Tibial nerve (tissue), 4 donors: ENCODE measurements around the gene OGA. TPM values are rescaled to one million over a fixed set of nuclear protein-coding genes. Genes with fewer than 3 reads are reported as not detected.
A peak's percentile ranks its signal among the peaks of the same experiment; 100 is the strongest.

Experiments used
- DNase-seq, 2 donors: peaks; one replicate each; pipeline ENCODE4 v3.0.0-alpha.2; 2019; ENCODE audit warnings: low spot score in 2 of 2
- H3K27ac ChIP-seq, 4 donors: fragments of 200-600 bp; sonication (generic) in 3 of 4; one replicate each; pipeline ENCODE4 v1.5.1; 2017 to 2019; ENCODE audit warnings: mild to moderate bottlenecking in 1 of 4
- H3K27me3 ChIP-seq, 2 donors: fragments of 200-600 bp; sonication (generic) in 1 of 2; one replicate each; pipeline versions ENCODE4 v1.5.1 to v1.6.0; 2017 to 2019
- H3K36me3 ChIP-seq, 3 donors: fragments of 200-600 bp; sonication (generic); one replicate each; pipeline ENCODE4 v1.5.1; 2018 to 2019
- H3K4me1 ChIP-seq, 4 donors: fragments of 200-600 bp; sonication (generic) in 3 of 4; one replicate each; pipeline ENCODE4 v1.5.1; 2017 to 2019
- H3K4me3 ChIP-seq, 4 donors: fragments of 200-600 bp; sonication (generic) in 3 of 4; one replicate each; pipeline ENCODE4 v1.5.1; 2017 to 2019; ENCODE audit warnings: mild to moderate bottlenecking in 1 of 4, moderate library complexity in 1 of 4
- H3K9me3 ChIP-seq, 4 donors: fragments of 200-600 bp; sonication (generic) in 3 of 4; one replicate each; pipeline ENCODE4 v1.5.1; 2017 to 2019
- CTCF ChIP-seq, 5 experiments: fragments of 200-600 bp in 3 of 5; fragments of 450-650 bp in 2 of 5; sonication (generic) in 3 of 5; IDR thresholded peaks; one replicate each; pipeline ENCODE4 v1.5.1; 2016 to 2019; ENCODE audit warnings: antibody characterized with exemption in 5 of 5, mild to moderate bottlenecking in 3 of 5, moderate library complexity in 2 of 5
- EP300 ChIP-seq, 2 donors: sonication (generic); formaldehyde crosslinking; IDR thresholded peaks; one replicate each; pipeline ENCODE4 v1.6.1; 2017; ENCODE audit warnings: antibody characterized with exemption in 2 of 2, mild to moderate bottlenecking in 1 of 2
- POLR2A ChIP-seq, 2 donors: fragments of 450-650 bp; IDR thresholded peaks; one replicate each; pipeline ENCODE4 v1.6.1; 2017; ENCODE audit warnings: antibody characterized with exemption in 2 of 2, mild to moderate bottlenecking in 2 of 2, moderate library complexity in 2 of 2
- WGBS, 2 donors: methylation state at CpG; one replicate each; pipeline ENCODE4 v1.1.5; 2018; 5-methylcytosine and 5-hydroxymethylcytosine counted together
- total RNA-seq, 4 donors: library from RNA; depleted of rRNA; stranded (reverse); fragments of >200 nt; gene quantifications; one replicate each; pipeline ENCODE4 v1.1.0, GENCODE V29; 2016

The OGA gene
- total RNA-seq, 4 donors from 2014 or later: 206 to 249 (median 224) TPM

- peaks cover 0 to 28% (median 0%) of the 10 kb centered on the region in 3 donors for H3K36me3 ChIP-seq
- no peak for DNase-seq
- H3K4me3 ChIP-seq: peak overlapping the region; percentile 46 to 74 (median 64)
- no peaks in the 10 kb centered on the region for H3K9me3 ChIP-seq
- no peak for TF ChIP-seq CTCF (IDR thresholded peaks at IDR 0.05)
- no peak for TF ChIP-seq POLR2A (IDR thresholded peaks at IDR 0.05)
- no peak for TF ChIP-seq EP300 (IDR thresholded peaks at IDR 0.05)
- WGBS, 2 donors: 55 to 60% methylated on average over 16 to 17 of the region's 17 CpGs
- peaks cover 0 to 62% (median 22%) of the 10 kb centered on the region in 4 donors for H3K4me1 ChIP-seq
- H3K27me3 ChIP-seq: peaks cover 0 to 31% of the 10 kb centered on the region in 2 donors
- no peak overlapping the region for H3K27ac ChIP-seq
Measured at GRCh38 chr10:101781984-101782810, 36.0 kb downstream of the OGA start.

GRCh38 chr10:101781655-101781983 lies 36.6 kb downstream of the OGA start:
- DNase-seq: no peak
- WGBS, 2 donors: 77 to 86% methylated on average over 7 of the region's 7 CpGs

GRCh38 chr10:101780818-101781654 lies 37.2 kb downstream of the OGA start:
- DNase-seq: no peak
- no peak for TF ChIP-seq POLR2A (IDR thresholded peaks at IDR 0.05)
- TF ChIP-seq CTCF (IDR thresholded peaks at IDR 0.05): peak; percentile 60 to 92 (median 69)
- Histone ChIP-seq H3K36me3 (peaks cover 0 to 16% (median 0%) of the 10 kb centered on the region in 3 donors), H3K4me1 (peaks cover 0 to 68% (median 24%) of the 10 kb centered on the region in 4 donors), H3K4me3 (no peak overlapping the region), H3K27me3 (peaks cover 0 to 41% of the 10 kb centered on the region in 2 donors), H3K27ac (no peak overlapping the region), H3K9me3 (no peaks in the 10 kb centered on the region)
- WGBS, 2 donors: 62 to 64% methylated on average over 12 to 14 of the region's 14 CpGs

More at GRCh38 chr10:101781655-101781983, 36.6 kb downstream of the OGA start:
- H3K4me3 ChIP-seq: no peak overlapping the region
- TF ChIP-seq CTCF (IDR thresholded peaks at IDR 0.05) (no peak), EP300 (IDR thresholded peaks at IDR 0.05) (no peak), POLR2A (IDR thresholded peaks at IDR 0.05) (no peak)
- no peak overlapping the region for H3K27ac ChIP-seq
- peaks cover 0 to 37% of the 10 kb centered on the region in 2 donors for H3K27me3 ChIP-seq
- peaks cover 0 to 62% (median 22%) of the 10 kb centered on the region in 4 donors for H3K4me1 ChIP-seq
- H3K9me3 ChIP-seq: no peaks in the 10 kb centered on the region
- H3K36me3 ChIP-seq: peaks cover 0 to 22% (median 0%) of the 10 kb centered on the region in 3 donors

GRCh38 chr10:101780187-101780817 lies 37.9 kb downstream of the OGA start:
- WGBS, 2 donors: 23 to 78% methylated on average over 2 to 17 of the region's 17 CpGs
- Histone ChIP-seq H3K4me1 (peaks cover 0 to 73% (median 28%) of the 10 kb centered on the region in 4 donors), H3K27ac (no peak overlapping the region), H3K9me3 (no peaks in the 10 kb centered on the region), H3K27me3 (peaks cover 0 to 45% of the 10 kb centered on the region in 2 donors), H3K4me3 (peak overlapping the region in 3 of 4 donors; percentile 2 to 47 (median 44)), H3K36me3 (peaks cover 0 to 10% (median 0%) of the 10 kb centered on the region in 3 donors)
- DNase-seq: no peak
- TF ChIP-seq POLR2A (IDR thresholded peaks at IDR 0.05): no peak

- peaks cover 0 to 74% (median 30%) of the 10 kb centered on the region in 4 donors for H3K4me1 ChIP-seq
- DNase-seq: peak; percentile 56 to 71
- no peaks in the 10 kb centered on the region for H3K9me3 ChIP-seq
- peaks cover 0 to 4% (median 0%) of the 10 kb centered on the region in 3 donors for H3K36me3 ChIP-seq
- no peak overlapping the region for H3K27ac ChIP-seq
- WGBS, 2 donors: 3 to 4% methylated on average over 45 to 51 of the region's 51 CpGs
- peak; percentile 82 to 89 (median 85) for TF ChIP-seq CTCF (IDR thresholded peaks at IDR 0.05)
- TF ChIP-seq POLR2A (IDR thresholded peaks at IDR 0.05): no peak
- TF ChIP-seq EP300 (IDR thresholded peaks at IDR 0.05): no peak
- peaks cover 0 to 51% of the 10 kb centered on the region in 2 donors for H3K27me3 ChIP-seq
- H3K4me3 ChIP-seq: peak overlapping the region; percentile 4 to 47 (median 28)
Measured at GRCh38 chr10:101779544-101780186, 38.6 kb downstream of the OGA start.
